Omental fat pad (tissue), 4 donors: ENCODE measurements around the gene TGFBR1. TPM values are rescaled to one million over a fixed set of nuclear protein-coding genes. Genes with fewer than 3 reads are reported as not detected.

ENCODE experiments used
- ATAC-seq: fragments of 150-250 bp; one replicate; pipeline ENCODE4 v1.9.1; 2016; ENCODE audit warnings: mild to moderate bottlenecking, moderate library complexity; ENCODE audit not compliant: low FRiP score
- DNase-seq: peaks from one replicate; pipeline ENCODE4 v3.0.0-alpha.2; 2019; ENCODE audit warnings: low spot score
- CTCF ChIP-seq, 3 donors: fragments of 450-650 bp; IDR thresholded peaks; one replicate each; pipeline ENCODE4 v1.5.1; 2016 to 2017; ENCODE audit warnings: antibody characterized with exemption in 3 of 3, mild to moderate bottlenecking in 3 of 3, moderate library complexity in 2 of 3
- total RNA-seq, 4 donors: library from RNA; depleted of rRNA; stranded (reverse); fragments of >200 nt; gene quantifications; one replicate each; pipeline ENCODE4 v1.1.0, GENCODE V29; 2016

Gene TGFBR1
- total RNA-seq, 4 donors from 2014 or later, result 20.9 to 35.2 (median 30.9) TPM

DNA sequence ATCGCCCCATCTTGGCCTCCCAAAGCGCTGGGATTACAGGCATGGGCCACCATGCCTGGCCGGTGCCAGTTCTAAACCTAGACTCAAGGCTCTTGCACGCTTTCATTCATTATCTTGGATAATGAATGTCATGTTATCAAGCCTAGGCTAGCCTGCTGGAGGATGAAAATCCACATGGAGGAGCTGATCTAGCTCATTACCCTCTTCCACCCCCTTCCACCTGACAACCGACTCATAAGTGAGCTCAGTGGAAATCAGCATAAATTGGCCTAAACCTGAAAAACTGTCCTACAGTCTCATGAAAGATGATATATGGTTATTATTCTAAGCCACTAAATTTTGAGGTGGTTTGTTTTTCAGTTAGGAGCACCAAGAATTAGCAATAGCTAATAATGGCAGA is 3.6 kb upstream of the TGFBR1 start:
- TF ChIP-seq CTCF (IDR thresholded peaks at IDR 0.05), result no peak
- DNase-seq, result no peak
- ATAC-seq, result no peak

- ATAC-seq (no peak), DNase-seq (no peak)
- no peak for TF ChIP-seq CTCF (IDR thresholded peaks at IDR 0.05)
Measured at GRCh38 chr9:99101812-99102211, 3.1 kb upstream of the TGFBR1 start.

- TF ChIP-seq CTCF (IDR thresholded peaks at IDR 0.05), result no peak
- DNase-seq (no peak), ATAC-seq (no peak)
Measured at GRCh38 chr9:99103054-99103895, 1.6 kb upstream of the TGFBR1 start.

DNA sequence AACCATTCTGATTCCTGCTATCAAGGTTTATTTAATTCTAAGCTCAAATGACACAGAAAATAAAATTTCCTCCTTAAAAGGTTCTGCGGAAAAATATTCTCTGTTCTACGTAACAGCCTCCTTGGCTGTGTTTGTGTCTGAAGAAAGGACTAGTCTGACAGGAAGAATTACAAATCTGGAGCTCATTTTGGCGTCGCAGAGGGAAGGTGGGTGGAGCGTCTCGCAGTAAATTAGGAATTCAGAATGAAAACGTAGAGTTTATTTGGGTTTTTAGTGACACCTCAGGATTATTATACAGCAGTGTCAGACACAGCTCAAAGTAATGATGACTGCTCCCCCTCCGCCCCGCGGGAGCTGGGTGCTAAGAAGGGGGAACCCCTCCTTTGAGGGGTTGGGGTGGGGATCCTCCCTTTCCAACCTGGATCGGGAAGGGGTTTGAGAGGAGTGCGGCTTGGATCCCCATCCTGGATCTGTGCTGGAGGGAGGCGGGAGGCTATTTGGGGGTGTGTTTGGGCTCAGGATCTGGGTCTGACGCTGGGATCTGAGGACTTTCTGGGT is 933 bp upstream of the TGFBR1 start:
- ATAC-seq, result peak; percentile 3

GRCh38 chr9:99105152-99106043 is 485 bp downstream of the TGFBR1 start:
- ATAC-seq, result peak; percentile 93
- TF ChIP-seq CTCF (IDR thresholded peaks at IDR 0.05), result no peak
- peak; percentile 51 for DNase-seq

More for the DNA sequence above, 933 bp upstream of the TGFBR1 start:
- TF ChIP-seq CTCF (IDR thresholded peaks at IDR 0.05), result no peak
- no peak for DNase-seq

DNA sequence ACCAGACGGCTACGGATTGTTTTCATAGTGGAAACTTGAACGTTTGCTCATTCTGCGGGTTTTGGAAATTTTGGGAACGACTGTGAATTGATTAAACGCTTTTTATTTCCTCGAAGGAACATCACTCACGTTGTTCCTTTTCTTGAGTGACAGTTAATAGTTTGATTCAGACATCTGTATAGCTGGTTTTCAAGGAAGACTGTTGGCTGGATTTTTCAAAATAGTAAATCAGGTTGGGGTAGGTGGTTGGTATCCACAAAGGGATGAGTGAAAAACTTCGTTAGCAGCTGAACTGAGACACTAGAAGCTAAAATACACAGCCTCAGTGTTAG is 1.1 kb downstream of the TGFBR1 start:
- ATAC-seq (no peak), DNase-seq (no peak)
- no peak for TF ChIP-seq CTCF (IDR thresholded peaks at IDR 0.05)
